Neural progenitor cell (in vitro differentiated cells): ENCODE data around the gene P3H2. TPM values are rescaled to one million over a fixed set of nuclear protein-coding genes. Genes with fewer than 3 reads are reported as not detected.
"Not testable (repeated sequence)": the region's sequence is repeated elsewhere in the genome, so short reads cannot be mapped to it uniquely, and the experiment has no call there.

Source experiments
- DNase-seq: peaks from one replicate; pipeline ENCODE4 v3.0.0-alpha.2; 2016; ENCODE audit warnings: low spot score
- H2AFZ ChIP-seq: fragments of 200-600 bp; sonication (generic); replicated peaks from 2 replicates; pipeline ENCODE4 v1.6.1; 2016; ENCODE audit warnings: antibody characterized with exemption
- H3F3A ChIP-seq: fragments of 200-600 bp; sonication (generic); 2 replicates; pipeline ENCODE4 v1.6.1; 2016; ENCODE audit warnings: antibody characterized with exemption, low read depth
- H3K27ac ChIP-seq: fragments of 200-600 bp; sonication (generic); 2 replicates; pipeline ENCODE4 v1.5.1; 2016; ENCODE audit warnings: mild to moderate bottlenecking
- H3K27me3 ChIP-seq: fragments of 200-600 bp; sonication (generic); 2 replicates; pipeline ENCODE4 v1.6.1; 2016; ENCODE audit warnings: mild to moderate bottlenecking, moderate library complexity
- H3K36me3 ChIP-seq: fragments of 200-600 bp; sonication (generic); 2 replicates; pipeline ENCODE4 v1.5.1; 2016
- H3K4me1 ChIP-seq: fragments of 200-600 bp; sonication (generic); 2 replicates; pipeline ENCODE4 v1.6.1; 2016; ENCODE audit warnings: mixed run types
- H3K4me2 ChIP-seq: fragments of 200-600 bp; sonication (generic); 2 replicates; pipeline ENCODE4 v1.6.1; 2016
- H3K4me3 ChIP-seq: fragments of 200-600 bp; sonication (generic); 2 replicates; pipeline ENCODE4 v1.5.1; 2016
- H3K79me2 ChIP-seq: fragments of 200-600 bp; sonication (generic); 2 replicates; pipeline ENCODE4 v1.6.1; 2016; ENCODE audit warnings: low read depth
- H3K9ac ChIP-seq: fragments of 200-600 bp; sonication (generic); 2 replicates; pipeline ENCODE4 v1.6.1; 2016
- H3K9me3 ChIP-seq: fragments of 200-600 bp; sonication (generic); 2 replicates; pipeline ENCODE4 v1.5.1; 2016; ENCODE audit warnings: low read depth
- H4K20me1 ChIP-seq: fragments of 200-600 bp; sonication (generic); 2 replicates; pipeline ENCODE4 v1.6.1; 2016; ENCODE audit warnings: low read depth
- H3K27ac Mint-ChIP-seq: 3 replicates; pipeline ENCODE4 v1.8.0; 2021; ENCODE audit warnings: mixed read lengths
- H3K27me3 Mint-ChIP-seq: 2 replicates; pipeline ENCODE4 v1.8.0; 2022; ENCODE audit warnings: low read depth, mild to moderate bottlenecking, inconsistent platforms, moderate library complexity, mixed read lengths; ENCODE audit not compliant: insufficient read depth
- H3K36me3 Mint-ChIP-seq: 3 replicates; pipeline ENCODE4 v1.8.0; 2021; ENCODE audit warnings: mixed read lengths
- H3K4me1 Mint-ChIP-seq: 3 replicates; pipeline ENCODE4 v1.8.0; 2021; ENCODE audit warnings: mixed read lengths
- H3K4me3 Mint-ChIP-seq: 3 replicates; pipeline ENCODE4 v1.8.0; 2021; ENCODE audit warnings: mild to moderate bottlenecking, moderate library complexity, mixed read lengths
- H3K9me3 Mint-ChIP-seq: 3 replicates; pipeline ENCODE4 v1.8.0; 2020; ENCODE audit warnings: mixed read lengths
- CTCF ChIP-seq: fragments of 200-600 bp; sonication (generic); IDR thresholded peaks from 2 replicates; pipeline ENCODE4 v1.5.1; 2017; ENCODE audit warnings: antibody characterized with exemption, mild to moderate bottlenecking
- EZH2 ChIP-seq: fragments of 200-600 bp; sonication (generic); IDR thresholded peaks from 2 replicates; pipeline ENCODE4 v1.6.1; 2017; ENCODE audit warnings: antibody characterized with exemption, mild to moderate bottlenecking, moderate library complexity
- EZH2phosphoT487 ChIP-seq: fragments of 200-600 bp; sonication (generic); IDR thresholded peaks from 2 replicates; pipeline ENCODE4 v1.6.1; 2017; ENCODE audit warnings: antibody characterized with exemption
- total RNA-seq: library from RNA; depleted of rRNA; stranded (reverse); fragments of >200 nt; gene quantifications from 2 replicates; pipeline ENCODE4 v1.2.3, GENCODE V29; 2015; ENCODE audit warnings: low replicate concordance

Gene P3H2
- total RNA-seq, 1 donor from 2014 or later: 21.4 TPM

- H3K36me3 Mint-ChIP-seq: no peaks in the 10 kb centered on the region
- Histone ChIP-seq H3K9ac (no peak overlapping the region), H3K79me2 (no peaks in the 10 kb centered on the region), H3K9me3 (no peaks in the 10 kb centered on the region), H3K27ac (no peak overlapping the region), H3K36me3 (no peaks in the 10 kb centered on the region), H3K4me2 (no peak overlapping the region), H3K4me1 (peaks cover 10% of the 10 kb centered on the region), H2AFZ (no peak overlapping the region), H3K27me3 (no peaks in the 10 kb centered on the region), H3K4me3 (no peak overlapping the region), H4K20me1 (no peaks in the 10 kb centered on the region), H3F3A (no peaks in the 10 kb centered on the region)
- DNase-seq: no peak
- no peak for TF ChIP-seq EZH2
- TF ChIP-seq CTCF: no peak
- no peak for TF ChIP-seq EZH2phosphoT487
- H3K4me1 Mint-ChIP-seq: peaks cover 53% of the 10 kb centered on the region
- no peak overlapping the region for H3K4me3 Mint-ChIP-seq
- peak overlapping the region; percentile 55 for H3K27ac Mint-ChIP-seq
- H3K9me3 Mint-ChIP-seq: no peaks in the 10 kb centered on the region
- H3K27me3 Mint-ChIP-seq: no peaks in the 10 kb centered on the region
Measured at GRCh38 chr3:190073264-190074008, 47.3 kb downstream of the P3H2 start.

GRCh38 chr3:190072856-190073255 is 47.8 kb downstream of the P3H2 start:
- peaks cover 10% of the 10 kb centered on the region for H3K4me1 ChIP-seq
- H3K27me3 ChIP-seq: no peaks in the 10 kb centered on the region
- no peaks in the 10 kb centered on the region for H4K20me1 ChIP-seq
- H3K36me3 ChIP-seq: no peaks in the 10 kb centered on the region
- Mint-ChIP-seq H3K9me3 (no peaks in the 10 kb centered on the region), H3K27ac (no peak overlapping the region), H3K4me3 (no peak overlapping the region), H3K4me1 (peaks cover 48% of the 10 kb centered on the region), H3K27me3 (no peaks in the 10 kb centered on the region), H3K36me3 (no peaks in the 10 kb centered on the region)
- no peak for TF ChIP-seq EZH2
- no peak for TF ChIP-seq EZH2phosphoT487
- no peak for TF ChIP-seq CTCF
- no peak overlapping the region for H3K4me3 ChIP-seq
- no peak for DNase-seq
- H3K79me2 ChIP-seq: no peaks in the 10 kb centered on the region
- no peaks in the 10 kb centered on the region for H3K9me3 ChIP-seq
- no peak overlapping the region for H3K4me2 ChIP-seq
- H3K9ac ChIP-seq: no peak overlapping the region
- H2AFZ ChIP-seq: no peak overlapping the region
- no peaks in the 10 kb centered on the region for H3F3A ChIP-seq
- H3K27ac ChIP-seq: no peak overlapping the region

GRCh38 chr3:190071921-190072320 is 48.8 kb downstream of the P3H2 start:
- not testable (repeated sequence) for H3K36me3 ChIP-seq, H4K20me1 ChIP-seq, H3K27ac ChIP-seq, H3K9ac ChIP-seq, H3K9me3 ChIP-seq, H3K27ac Mint-ChIP-seq, H2AFZ ChIP-seq, H3K4me1 ChIP-seq, H3K27me3 ChIP-seq, H3K79me2 ChIP-seq, H3K4me3 Mint-ChIP-seq, DNase-seq, H3K36me3 Mint-ChIP-seq, H3K9me3 Mint-ChIP-seq, H3K4me3 ChIP-seq, H3K27me3 Mint-ChIP-seq, H3K4me2 ChIP-seq, H3F3A ChIP-seq
- H3K4me1 Mint-ChIP-seq: peaks cover 39% of the 10 kb centered on the region

- Mint-ChIP-seq H3K4me1 (peaks cover 27% of the 10 kb centered on the region), H3K4me3 (peak overlapping the region; percentile 27), H3K36me3 (no peaks in the 10 kb centered on the region), H3K27ac (no peak overlapping the region), H3K9me3 (no peaks in the 10 kb centered on the region), H3K27me3 (no peaks in the 10 kb centered on the region)
- H3K4me2 ChIP-seq: no peak overlapping the region
- H3K27me3 ChIP-seq: no peaks in the 10 kb centered on the region
- no peaks in the 10 kb centered on the region for H3K4me1 ChIP-seq
- H3K4me3 ChIP-seq: no peak overlapping the region
- H3K9me3 ChIP-seq: no peaks in the 10 kb centered on the region
- no peak overlapping the region for H3K27ac ChIP-seq
- no peak overlapping the region for H3K9ac ChIP-seq
- no peaks in the 10 kb centered on the region for H3K36me3 ChIP-seq
- TF ChIP-seq CTCF: no peak
- TF ChIP-seq EZH2phosphoT487: no peak
- TF ChIP-seq EZH2: no peak
- H4K20me1 ChIP-seq: no peaks in the 10 kb centered on the region
- no peak for DNase-seq
- no peaks in the 10 kb centered on the region for H3K79me2 ChIP-seq
- H3F3A ChIP-seq: no peaks in the 10 kb centered on the region
- H2AFZ ChIP-seq: no peak overlapping the region
Measured at GRCh38 chr3:190070622-190071347, 49.9 kb downstream of the P3H2 start.
